HG02642 (cell line): ENCODE data around the gene TMBIM6.
A peak's percentile ranks its signal among the peaks of the same experiment; 100 is the strongest.
"Not testable (repeated sequence)": the region's sequence is repeated elsewhere in the genome, so short reads cannot be mapped to it uniquely, and the experiment has no call there.

Experiments used
- ATAC-seq: cut with Tn5 transposase; IDR thresholded peaks from one replicate; pipeline ENCODE4 v1.9.1; 2021; ENCODE audit warnings: mild to moderate bottlenecking; ENCODE audit not compliant: unreplicated experiment, poor library complexity

The TMBIM6 gene, protein sequence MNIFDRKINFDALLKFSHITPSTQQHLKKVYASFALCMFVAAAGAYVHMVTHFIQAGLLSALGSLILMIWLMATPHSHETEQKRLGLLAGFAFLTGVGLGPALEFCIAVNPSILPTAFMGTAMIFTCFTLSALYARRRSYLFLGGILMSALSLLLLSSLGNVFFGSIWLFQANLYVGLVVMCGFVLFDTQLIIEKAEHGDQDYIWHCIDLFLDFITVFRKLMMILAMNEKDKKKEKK

DNA sequence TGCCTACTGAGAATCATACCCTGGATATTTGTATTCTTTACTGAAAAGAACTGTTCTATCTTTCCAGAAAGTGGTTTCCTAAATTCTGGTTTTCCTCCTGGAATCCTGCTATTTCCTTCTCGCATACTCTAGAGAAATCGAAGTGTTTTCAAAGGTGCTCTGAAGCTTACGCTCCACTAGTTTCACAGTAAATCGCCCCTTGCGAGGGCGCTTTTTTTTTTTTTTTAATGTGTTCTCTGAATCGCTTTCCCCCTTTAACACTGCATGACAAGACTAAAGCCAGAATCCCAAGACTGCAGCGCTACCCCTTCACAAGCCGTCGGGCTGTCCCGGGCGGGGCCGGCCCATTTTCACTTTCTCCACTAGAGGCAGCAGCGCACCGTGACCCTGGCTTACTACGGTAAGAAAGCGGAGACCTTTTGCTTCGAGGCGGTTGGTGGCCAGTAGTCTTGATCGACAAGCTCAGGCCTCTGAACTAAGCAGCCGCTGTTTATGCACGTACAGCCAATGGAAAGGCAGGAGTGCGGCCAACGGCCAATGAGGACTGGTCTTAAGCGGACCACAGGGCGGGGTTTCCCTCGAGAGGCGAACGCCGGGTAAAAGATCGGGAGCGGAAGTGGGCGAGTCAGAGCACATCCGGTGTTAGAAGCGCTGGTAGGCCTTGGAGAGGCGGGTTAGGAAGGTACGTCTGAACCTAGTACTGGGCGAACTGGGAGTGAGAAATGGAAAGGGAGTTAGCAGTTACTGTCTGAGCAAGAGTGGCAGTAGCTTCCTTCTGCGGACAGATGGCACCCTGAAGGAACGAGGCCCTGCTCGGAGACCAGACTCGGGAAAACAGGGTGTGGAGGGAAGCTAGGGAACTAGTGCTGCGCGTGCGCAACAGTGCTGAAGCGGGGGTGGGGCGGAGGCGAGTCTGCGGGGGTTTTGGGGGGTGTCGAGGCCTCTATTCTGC lies at the start of gene TMBIM6:
Gene TMBIM6 (plus strand): TSS at position 628 of the 952 bp plus-strand sequence. CDS start 10,937 bp downstream, outside the sequence.
- ATAC-seq = peak; percentile 96

DNA sequence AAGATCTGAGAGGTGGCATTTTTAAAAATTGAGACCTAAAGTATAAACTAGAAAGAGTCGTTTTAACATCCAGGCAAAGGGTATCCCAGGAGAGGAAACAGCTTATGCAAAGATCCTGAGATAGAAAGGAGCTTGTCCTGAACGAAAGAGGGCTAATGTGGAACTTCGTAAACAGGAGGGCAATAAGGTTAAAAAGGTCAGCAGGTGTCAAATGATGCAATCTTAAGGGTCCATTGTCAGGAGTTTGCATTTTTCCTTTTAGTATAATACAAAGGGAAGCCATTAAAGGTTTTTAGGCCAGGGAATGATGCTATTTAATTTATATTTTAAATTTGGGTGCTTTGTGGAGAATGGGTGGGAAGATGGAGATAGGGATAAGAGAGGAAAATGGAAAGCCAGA lies 48.5 kb upstream of the TMBIM6 start:
- ATAC-seq = no peak

DNA sequence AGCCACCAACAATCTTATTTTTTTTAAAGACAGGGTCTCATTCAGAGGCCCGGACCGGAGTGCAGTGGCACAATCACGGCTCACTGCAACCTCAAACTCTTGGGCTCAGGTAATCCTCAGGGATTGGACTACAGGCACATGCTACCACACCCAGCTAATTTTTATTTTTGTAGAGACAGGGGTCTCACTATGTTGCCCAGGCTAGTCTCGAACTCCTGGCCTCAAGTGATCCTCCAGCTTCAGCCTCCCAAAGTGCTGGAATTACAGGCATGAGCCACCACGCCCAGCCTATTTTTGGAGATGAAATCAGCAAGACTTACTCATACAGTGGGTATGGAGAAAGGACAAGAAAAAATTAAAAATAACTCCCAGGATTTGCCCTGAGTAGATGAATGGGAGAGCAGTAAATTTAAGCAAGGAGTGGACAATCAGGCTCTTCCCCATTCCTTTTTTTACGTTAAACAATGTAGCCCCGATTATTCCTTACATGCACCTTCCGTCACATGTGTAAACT lies 47.4 kb upstream of the TMBIM6 start:
- no peak for ATAC-seq

DNA sequence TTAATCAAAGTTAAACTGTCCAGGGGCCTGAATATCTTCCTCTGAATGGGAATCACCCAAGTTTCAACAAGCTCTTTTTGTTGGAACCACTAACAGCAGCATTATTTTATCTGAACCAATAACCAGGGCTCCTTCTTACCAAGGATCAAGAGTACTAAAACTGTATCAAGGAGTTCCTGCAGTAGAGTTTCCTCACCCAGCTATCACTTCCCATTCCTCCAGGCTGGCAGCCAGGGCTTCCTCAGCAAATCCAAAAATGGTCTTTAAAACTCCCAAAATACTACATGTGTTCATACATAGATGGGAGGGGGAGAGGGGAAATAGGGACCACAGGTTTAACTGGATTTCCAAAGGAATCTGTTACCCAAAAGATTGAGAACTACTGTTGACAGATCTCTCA lies 44.6 kb upstream of the TMBIM6 start:
- no peak for ATAC-seq

DNA sequence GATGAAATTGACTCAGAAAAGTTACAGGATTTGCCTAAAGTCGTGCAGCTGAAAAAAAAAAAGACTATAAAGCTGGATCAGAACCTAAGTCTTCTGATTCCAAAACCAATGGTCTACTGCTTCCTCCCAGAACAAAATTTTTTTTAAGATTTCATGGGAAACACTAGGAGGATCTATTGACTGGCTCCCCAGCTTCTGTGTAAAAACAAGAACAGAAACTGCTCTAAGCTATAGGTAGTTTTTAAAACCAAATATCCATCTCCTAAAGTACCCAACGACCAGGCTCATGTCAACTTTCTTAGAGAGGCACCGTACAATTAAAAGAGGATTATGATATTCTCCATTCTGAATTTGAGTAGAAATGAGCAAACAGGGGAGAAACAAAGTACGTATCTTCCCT lies 43.5 kb upstream of the TMBIM6 start:
- no peak for ATAC-seq

DNA sequence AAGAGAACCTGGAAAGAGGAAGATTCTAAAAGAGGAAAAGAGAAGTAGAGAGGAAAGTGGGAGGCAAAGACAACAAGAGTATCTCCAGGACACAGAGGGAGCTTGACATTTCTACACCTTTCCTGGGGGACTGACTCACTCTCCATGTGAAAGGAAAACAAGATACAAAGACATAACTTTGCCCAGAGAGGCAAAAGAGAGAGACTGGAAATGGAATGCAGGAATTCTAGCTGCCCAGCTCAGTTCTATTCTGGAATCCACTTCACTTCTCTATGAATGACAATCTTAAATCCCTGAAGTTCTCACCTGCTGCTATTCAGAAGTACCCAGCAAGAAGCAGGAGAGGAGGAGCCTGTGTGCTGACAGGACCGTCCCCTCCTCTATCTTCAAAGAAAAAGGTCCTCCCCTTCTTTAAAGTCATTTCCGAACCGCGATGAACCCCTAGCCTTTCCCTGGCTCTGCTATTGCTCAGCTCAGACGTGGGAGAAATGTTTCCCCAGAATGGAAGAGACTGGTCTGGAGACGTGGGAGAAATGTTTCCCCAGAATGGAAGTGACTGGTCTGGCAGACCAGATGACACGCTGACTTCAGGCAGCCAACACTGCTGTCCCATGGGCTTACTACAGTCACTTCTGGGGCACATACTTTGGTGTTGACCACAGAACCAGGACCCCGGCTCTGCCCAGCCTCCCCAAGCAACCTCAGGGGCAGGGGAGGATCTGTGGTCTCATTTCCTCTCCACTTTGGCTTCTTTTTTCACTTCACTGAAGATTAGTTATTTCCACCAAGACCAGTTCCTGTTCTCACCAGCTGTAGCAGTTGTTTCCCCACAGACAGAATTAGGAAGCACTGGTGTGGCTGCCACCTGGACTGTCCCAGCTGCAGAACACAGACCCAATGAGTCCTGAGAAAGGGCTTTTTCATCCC lies 42.5 kb upstream of the TMBIM6 start:
- peak; percentile 79 for ATAC-seq

DNA sequence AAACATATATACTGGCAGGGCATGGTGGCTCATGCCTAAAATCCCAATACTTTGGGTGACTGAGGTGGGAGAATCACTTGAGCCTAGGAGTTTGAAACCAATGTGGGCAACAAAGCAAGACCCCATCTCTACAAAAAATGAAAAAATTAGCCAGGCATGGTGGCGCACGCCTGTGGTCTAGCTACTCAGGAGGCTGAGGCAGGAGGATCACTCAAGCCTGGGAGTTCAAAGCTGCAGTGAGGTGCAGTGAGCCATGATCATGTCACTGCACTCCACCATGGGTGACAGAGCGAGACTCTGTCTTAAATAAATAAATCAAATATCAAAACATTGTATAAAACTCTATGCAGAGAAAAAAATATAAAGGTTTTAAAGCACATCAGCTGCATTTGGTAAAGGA lies 39.3 kb upstream of the TMBIM6 start:
- no peak for ATAC-seq

DNA sequence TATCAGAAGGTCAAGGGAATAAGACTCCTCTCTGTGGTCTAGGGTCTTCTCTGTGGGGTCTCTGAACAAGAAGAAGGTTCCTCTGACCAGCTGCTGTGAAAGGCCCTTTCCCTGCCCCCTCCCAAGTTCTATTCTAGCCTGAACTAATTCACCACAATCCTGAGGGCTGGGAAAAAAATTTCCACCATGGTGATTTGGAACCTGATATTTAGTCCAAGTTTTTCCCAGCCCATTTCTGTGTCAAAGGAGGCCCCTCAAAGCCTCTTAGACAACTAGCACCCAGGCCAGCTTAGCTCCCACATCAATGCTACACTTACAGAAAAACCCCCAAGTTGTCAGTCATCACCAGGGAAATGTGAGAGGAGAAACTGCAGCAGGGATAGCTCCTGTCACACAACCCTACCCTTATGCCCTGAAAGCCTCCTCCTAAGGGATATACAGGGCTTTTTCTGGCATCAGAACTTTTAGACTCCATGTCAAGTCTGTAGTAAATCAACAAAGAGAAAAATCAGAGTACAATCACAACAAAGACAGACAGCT lies 38.6 kb upstream of the TMBIM6 start:
- ATAC-seq = no peak

DNA sequence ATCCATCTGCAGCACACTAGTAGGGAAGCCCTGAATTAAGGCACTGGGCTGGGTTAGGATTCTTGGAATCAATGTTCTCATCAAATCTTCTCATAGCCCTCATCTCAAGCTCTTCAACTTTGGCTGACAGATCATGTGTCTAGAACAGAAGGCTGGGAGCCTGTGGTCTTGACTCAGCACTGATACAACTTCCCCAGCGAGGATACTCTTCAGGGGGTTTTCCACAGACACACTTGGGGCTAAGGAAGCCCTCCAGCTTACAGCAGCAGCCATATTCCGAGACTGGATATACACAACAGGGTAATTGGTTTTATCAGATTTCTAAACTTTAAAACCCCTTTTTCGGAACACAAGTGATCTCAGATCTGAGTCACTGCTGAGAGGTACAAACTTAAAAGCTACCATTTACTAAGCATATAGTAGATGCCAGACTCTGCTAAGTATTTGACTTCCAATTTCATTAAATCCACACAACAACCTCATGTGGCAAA lies 37.7 kb upstream of the TMBIM6 start:
- ATAC-seq = no peak

DNA sequence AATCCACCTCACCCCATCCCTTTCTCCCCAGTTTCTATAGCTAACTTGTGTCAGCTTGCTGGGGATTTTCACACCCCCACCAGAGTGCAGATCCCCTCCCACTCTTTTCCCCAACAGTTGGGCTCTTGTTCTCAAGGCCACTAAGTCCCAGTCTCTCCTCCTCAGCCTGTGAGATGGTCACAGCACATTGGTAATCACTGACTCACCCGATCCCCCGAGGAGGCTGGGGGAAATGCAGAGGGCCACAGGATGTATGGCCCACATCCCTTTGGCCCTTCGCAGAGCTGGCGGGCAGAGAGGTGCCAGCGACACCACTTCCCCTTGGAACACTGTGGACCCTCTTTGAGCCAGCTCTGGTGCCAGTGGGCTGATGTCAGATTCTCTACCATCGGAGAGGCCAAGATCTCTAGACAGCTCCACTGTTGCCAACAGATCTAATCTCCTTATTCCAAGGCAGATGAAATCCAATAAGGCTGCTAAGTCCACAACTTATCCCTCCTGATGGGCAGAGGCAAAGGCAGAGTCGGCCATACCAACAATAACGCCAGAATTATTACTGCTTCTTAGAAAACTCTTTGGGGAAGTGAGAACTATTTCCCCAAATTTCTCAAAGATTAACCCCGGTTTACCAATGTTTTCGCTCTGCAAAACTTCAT lies 35.8 kb upstream of the TMBIM6 start:
- no peak for ATAC-seq

DNA sequence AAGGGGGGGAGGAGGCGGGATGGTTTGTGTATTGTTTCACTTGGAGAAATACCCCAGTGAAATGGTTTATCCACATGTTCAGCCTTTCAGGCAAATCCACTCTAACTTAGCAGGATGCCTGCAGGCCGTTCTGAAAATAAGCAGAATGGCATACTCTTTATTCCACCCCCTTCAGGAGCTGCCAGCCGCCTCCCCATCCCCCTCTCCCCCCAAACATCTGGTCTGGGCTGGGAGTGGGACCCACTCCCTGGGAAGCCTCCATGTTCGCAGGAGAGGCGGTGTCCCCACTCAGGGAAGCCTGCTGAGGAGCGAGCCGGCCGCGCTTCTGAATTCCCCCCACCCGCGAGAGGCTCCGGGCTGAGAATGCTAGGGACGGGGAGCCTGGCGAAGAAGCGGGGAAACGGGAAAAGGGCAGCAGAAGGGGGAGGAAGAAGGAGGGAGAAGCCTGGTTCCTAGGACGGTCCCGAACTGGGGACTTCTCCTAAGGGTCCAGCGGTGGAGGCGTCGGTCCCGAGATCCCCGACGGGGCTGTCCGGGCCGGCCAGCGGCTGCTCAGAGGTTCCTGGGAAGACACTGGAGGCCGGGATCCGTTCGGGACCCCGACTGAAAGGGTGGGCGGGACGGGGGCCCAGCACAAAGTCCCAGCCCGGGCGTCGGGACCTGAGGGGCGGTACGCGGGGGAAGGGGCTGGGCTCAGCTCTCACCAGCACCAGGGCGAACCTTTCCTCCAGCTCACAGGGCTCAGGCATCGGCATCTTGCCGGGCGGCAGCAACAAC lies 34.8 kb upstream of the TMBIM6 start:
- peak; percentile 19 for ATAC-seq

DNA sequence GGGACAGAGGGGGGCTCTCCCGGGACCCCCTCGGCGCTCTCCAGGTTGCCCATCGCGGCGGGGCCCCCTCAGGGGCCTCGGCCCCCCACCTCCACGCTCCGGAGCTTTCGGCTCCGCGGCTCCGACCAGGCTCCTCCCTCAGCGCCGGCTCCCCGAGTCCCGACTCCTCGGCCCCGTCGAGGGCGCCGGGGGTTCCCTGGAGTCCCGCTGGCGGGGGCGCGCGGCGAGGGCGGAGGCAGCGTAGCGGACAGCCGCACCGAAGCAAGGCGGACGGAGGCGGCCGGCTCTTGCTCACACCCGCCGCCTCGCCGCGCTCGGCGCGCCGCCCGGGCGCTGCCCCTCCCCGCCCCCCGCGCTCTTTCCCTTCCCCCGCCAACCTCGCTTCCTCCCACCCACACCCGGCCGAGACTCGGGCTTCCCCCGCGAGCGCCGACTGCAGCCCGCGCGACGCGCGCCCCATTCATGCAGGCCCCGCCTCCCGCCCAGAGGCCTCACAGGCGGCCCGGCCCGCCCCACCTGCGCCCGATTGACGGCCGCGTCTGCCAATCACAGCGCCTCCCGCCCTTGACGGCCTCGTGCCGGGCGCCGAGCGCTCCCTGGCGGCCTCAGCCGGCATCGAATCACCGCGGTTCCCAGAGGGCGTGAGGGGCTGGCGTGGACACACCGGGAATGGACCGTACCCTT lies 34.1 kb upstream of the TMBIM6 start, which contains the start of gene FMNL3:
Gene FMNL3 (minus strand): TSS at position 278 of the 684 bp plus-strand sequence. CDS start 225 bp downstream, at position 53.
- peak; percentile 88 for ATAC-seq

DNA sequence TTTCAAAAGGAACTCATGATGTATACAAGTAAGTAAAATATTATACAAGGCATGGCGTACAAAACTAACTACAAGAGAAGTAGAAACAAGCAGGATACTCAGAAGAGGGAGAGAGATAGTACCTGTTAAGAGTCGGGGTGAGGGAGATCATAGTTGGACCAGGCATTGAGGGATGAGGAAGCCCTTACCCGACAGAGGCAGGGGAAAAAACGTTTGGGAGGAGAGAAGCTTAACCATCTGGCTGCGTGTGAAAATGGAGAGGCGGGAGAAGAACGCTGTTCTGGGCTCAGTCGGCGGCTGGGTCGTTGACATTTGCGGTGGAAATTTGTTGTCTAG lies 33.6 kb upstream of the TMBIM6 start:
- no peak for ATAC-seq

DNA sequence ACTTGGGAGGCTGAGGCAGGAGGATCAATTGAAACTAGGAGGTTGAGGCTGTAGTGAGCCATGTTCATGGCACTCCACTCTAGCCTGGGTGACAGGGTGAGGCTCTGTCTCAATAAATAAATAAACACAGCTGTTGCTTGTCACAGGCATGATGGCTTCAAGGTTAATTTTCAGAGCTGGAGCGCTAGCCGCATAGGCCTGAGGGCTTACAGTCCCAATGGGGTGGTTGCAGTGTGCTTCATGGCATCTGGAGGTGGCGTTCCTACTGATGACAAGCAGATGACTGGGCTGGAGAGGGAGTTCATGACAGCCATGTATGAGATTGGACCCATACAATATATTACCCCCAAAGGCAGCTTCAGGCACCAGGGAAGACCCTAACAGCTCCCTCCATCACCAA lies 32.5 kb upstream of the TMBIM6 start:
- ATAC-seq = no peak

DNA sequence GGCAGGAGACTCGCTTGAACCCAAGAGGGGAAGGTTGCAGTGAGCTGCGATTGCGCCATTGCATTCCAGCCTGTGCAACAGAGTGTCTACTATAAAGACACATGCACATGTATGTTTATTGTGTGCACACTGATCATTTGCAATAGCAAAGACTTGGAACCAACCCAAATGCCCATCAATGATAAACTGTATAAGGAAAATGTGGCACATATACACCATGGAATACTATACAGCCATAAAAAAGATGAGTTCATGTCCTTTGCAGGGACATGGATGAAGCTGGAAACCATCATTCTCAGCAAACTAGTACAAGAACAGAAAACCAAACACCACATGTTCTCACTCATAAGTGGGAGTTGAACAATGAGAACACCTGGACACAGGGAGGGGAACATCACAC lies 27.4 kb upstream of the TMBIM6 start:
- not testable (repeated sequence) for ATAC-seq

DNA sequence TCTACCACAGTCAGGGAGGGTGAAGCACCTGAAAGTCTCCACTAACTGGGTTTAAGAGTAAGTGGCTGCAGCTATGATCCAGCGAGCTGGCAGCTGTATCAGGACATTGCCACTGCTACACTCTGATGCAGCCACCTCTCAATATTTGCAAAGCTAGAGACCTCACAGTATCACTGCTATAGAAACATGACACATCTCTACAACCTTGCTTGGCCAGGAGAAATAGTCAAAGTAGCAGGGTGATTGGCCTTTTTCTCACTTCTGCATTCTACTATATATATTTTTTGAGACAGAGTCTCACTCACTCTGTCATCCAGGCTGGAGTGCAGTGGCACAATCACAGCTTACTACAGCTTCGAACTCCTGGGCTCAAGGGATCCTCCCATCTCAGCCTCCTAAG lies 24.8 kb upstream of the TMBIM6 start:
- peak; percentile 70 for ATAC-seq

DNA sequence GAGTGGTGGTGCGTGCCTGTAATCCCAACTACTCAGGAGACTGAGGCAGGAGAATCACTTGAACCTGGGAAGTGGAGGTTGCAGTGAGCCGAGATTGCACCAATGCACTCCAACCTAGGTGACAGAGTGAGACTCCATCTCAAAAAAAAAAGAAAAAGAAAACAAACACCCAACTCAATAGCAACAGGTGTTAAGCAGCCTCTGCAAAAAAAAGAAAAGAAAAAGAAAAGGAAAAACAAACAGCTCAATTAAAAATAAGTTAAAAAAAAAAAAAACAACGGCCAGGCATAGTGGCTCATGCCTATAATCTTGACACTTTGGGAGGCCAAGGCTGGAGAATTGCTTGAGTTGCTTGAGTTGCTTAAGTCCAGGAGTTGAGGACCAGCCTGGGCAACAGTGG lies 23.6 kb upstream of the TMBIM6 start:
- ATAC-seq = not testable (repeated sequence)

DNA sequence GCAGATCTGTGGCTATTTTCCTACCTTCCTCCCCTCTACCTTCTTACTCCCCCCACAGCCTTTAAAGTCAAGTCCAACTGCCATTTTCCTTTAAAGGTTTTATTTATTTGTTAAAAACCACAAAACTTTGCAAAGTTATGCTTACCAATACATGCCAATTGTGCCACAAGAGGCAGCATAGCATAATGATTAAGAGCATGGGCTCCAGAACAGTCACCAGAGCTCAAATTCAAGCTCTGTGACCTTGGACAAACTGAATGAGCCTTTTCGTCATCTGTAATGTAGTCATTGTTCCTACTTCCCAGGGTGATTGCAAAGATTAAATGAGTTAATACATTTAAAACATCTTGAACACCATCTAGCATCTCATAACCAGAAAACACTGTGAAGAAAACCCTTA lies 21.1 kb upstream of the TMBIM6 start:
- ATAC-seq = no peak
